Endothelial cell (in vitro differentiated cells): ENCODE measurements around the gene HMGA1. TPM values are rescaled to one million over a fixed set of nuclear protein-coding genes. Genes with fewer than 3 reads are reported as not detected.

Experiments used
- DNase-seq: peaks from one replicate; pipeline ENCODE4 v3.0.0; 2021; ENCODE audit warnings: low spot score
- H3K27ac Mint-ChIP-seq: one replicate; pipeline ENCODE4 v1.8.0; 2021; ENCODE audit warnings: mixed read lengths, inconsistent platforms; ENCODE audit not compliant: unreplicated experiment
- H3K27me3 Mint-ChIP-seq: one replicate; pipeline ENCODE4 v1.8.0; 2021; ENCODE audit warnings: mild to moderate bottlenecking, moderate library complexity, mixed read lengths, inconsistent platforms; ENCODE audit not compliant: unreplicated experiment
- H3K36me3 Mint-ChIP-seq: one replicate; pipeline ENCODE4 v1.8.0; 2021; ENCODE audit warnings: mild to moderate bottlenecking, low read depth, mixed read lengths, inconsistent platforms; ENCODE audit not compliant: unreplicated experiment
- H3K4me1 Mint-ChIP-seq: one replicate; pipeline ENCODE4 v1.8.0; 2021; ENCODE audit warnings: mild to moderate bottlenecking, mixed read lengths, inconsistent platforms; ENCODE audit not compliant: unreplicated experiment
- H3K4me3 Mint-ChIP-seq: one replicate; pipeline ENCODE4 v1.8.0; 2021; ENCODE audit warnings: mild to moderate bottlenecking, mixed read lengths, inconsistent platforms; ENCODE audit not compliant: unreplicated experiment
- H3K9me3 Mint-ChIP-seq: one replicate; pipeline ENCODE4 v1.8.0; 2021; ENCODE audit warnings: mixed read lengths, inconsistent platforms; ENCODE audit not compliant: unreplicated experiment
- CTCF ChIP-seq: fragments of 200-600 bp; sonication (generic); IDR thresholded peaks from one replicate; pipeline ENCODE4 v1.5.0; 2021; ENCODE audit warnings: antibody characterized with exemption; ENCODE audit not compliant: unreplicated experiment
- total RNA-seq: library from RNA; stranded (reverse); fragmentation: NEBNext Ultra II Directional; extraction: Animal tissue kit (Norgen Biotek cat#: 25700); gene quantifications from one replicate; pipeline ENCODE4 v1.2.1, GENCODE V29; 2021; ENCODE audit not compliant: unreplicated experiment

The HMGA1 gene
- total RNA-seq, 1 donor from 2014 or later, result 528 TPM

- no peak overlapping the region for H3K4me3 Mint-ChIP-seq
- TF ChIP-seq CTCF, result no peak
These were observed 41.0 kb upstream of the HMGA1 start for GRCh38 chr6:34195726-34196115.

GRCh38 chr6:34196116-34196832 is 40.4 kb upstream of the HMGA1 start:
- H3K4me1 Mint-ChIP-seq, result no peaks in the 10 kb centered on the region
- peaks cover 3% of the 10 kb centered on the region for H3K27me3 Mint-ChIP-seq
- H3K27ac Mint-ChIP-seq, result no peak overlapping the region
- no peak overlapping the region for H3K4me3 Mint-ChIP-seq
- no peaks in the 10 kb centered on the region for H3K9me3 Mint-ChIP-seq
- peak; percentile 81 for TF ChIP-seq CTCF
- peak; percentile 79 for DNase-seq
- H3K36me3 Mint-ChIP-seq, result no peaks in the 10 kb centered on the region

More at GRCh38 chr6:34195726-34196115, 41.0 kb upstream of the HMGA1 start:
- Mint-ChIP-seq H3K9me3 (no peaks in the 10 kb centered on the region), H3K27me3 (peaks cover 3% of the 10 kb centered on the region), H3K36me3 (no peaks in the 10 kb centered on the region), H3K4me1 (no peaks in the 10 kb centered on the region), H3K27ac (no peak overlapping the region)
- no peak for DNase-seq

- DNase-seq, result no peak
- Mint-ChIP-seq H3K9me3 (no peaks in the 10 kb centered on the region), H3K4me3 (no peak overlapping the region), H3K27ac (no peak overlapping the region), H3K27me3 (peaks cover 3% of the 10 kb centered on the region), H3K4me1 (no peaks in the 10 kb centered on the region), H3K36me3 (no peaks in the 10 kb centered on the region)
- no peak for TF ChIP-seq CTCF
These were observed 39.9 kb upstream of the HMGA1 start for GRCh38 chr6:34196833-34197195.

- Mint-ChIP-seq H3K27ac (no peak overlapping the region), H3K27me3 (peaks cover 3% of the 10 kb centered on the region), H3K4me1 (peaks cover 6% of the 10 kb centered on the region), H3K36me3 (no peaks in the 10 kb centered on the region), H3K9me3 (no peaks in the 10 kb centered on the region), H3K4me3 (no peak overlapping the region)
- no peak for TF ChIP-seq CTCF
- no peak for DNase-seq
These were observed 36.2 kb upstream of the HMGA1 start for GRCh38 chr6:34200340-34200971.

- Mint-ChIP-seq H3K27me3 (peaks cover 3% of the 10 kb centered on the region), H3K4me1 (peaks cover 6% of the 10 kb centered on the region), H3K36me3 (no peaks in the 10 kb centered on the region), H3K4me3 (peak overlapping the region; percentile 65), H3K9me3 (no peaks in the 10 kb centered on the region), H3K27ac (no peak overlapping the region)
- TF ChIP-seq CTCF, result no peak
- no peak for DNase-seq
These were observed 35.1 kb upstream of the HMGA1 start for GRCh38 chr6:34201455-34202107.
